ENCODE results near the gene MYRIP.

DNA sequence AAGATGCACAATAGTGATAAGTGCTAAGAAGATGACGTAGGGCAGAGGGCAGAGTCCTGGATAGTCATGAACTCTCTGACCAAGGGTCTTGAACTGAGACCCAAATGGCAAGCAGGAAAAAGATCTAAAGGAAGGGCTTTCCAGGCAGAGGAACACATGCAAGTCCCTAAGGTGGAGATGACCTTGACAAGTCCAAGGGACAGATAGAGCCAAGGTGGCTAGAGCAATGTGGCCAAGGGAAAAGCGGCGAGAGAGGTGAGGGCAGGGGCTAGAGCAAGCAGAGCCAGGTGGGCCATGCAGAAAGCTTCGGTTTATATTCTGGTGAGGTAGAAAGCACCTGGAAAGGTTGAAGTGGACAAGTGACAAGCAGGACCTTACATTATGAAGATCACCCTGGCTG, 414.4 kb downstream of the MYRIP start:
- TF ChIP-seq, protein P1, sequence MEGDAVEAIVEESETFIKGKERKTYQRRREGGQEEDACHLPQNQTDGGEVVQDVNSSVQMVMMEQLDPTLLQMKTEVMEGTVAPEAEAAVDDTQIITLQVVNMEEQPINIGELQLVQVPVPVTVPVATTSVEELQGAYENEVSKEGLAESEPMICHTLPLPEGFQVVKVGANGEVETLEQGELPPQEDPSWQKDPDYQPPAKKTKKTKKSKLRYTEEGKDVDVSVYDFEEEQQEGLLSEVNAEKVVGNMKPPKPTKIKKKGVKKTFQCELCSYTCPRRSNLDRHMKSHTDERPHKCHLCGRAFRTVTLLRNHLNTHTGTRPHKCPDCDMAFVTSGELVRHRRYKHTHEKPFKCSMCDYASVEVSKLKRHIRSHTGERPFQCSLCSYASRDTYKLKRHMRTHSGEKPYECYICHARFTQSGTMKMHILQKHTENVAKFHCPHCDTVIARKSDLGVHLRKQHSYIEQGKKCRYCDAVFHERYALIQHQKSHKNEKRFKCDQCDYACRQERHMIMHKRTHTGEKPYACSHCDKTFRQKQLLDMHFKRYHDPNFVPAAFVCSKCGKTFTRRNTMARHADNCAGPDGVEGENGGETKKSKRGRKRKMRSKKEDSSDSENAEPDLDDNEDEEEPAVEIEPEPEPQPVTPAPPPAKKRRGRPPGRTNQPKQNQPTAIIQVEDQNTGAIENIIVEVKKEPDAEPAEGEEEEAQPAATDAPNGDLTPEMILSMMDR (IDR thresholded peaks at IDR 0.05; ENCODE audit: low read length): no peak
- TF ChIP-seq EZH2 (IDR thresholded peaks at IDR 0.05; ENCODE audit: borderline replicate concordance, low read length): no peak

All from OCI-LY1 (cell line).